HG03442 (cell line): Measurements from ENCODE around the gene OPALIN.

Experiments
- ATAC-seq: cut with Tn5 transposase; IDR thresholded peaks from one replicate; pipeline ENCODE4 v1.9.1; 2021; ENCODE audit warnings: mild to moderate bottlenecking, moderate library complexity; ENCODE audit not compliant: unreplicated experiment

The OPALIN gene, protein sequence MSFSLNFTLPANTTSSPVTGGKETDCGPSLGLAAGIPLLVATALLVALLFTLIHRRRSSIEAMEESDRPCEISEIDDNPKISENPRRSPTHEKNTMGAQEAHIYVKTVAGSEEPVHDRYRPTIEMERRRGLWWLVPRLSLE

DNA sequence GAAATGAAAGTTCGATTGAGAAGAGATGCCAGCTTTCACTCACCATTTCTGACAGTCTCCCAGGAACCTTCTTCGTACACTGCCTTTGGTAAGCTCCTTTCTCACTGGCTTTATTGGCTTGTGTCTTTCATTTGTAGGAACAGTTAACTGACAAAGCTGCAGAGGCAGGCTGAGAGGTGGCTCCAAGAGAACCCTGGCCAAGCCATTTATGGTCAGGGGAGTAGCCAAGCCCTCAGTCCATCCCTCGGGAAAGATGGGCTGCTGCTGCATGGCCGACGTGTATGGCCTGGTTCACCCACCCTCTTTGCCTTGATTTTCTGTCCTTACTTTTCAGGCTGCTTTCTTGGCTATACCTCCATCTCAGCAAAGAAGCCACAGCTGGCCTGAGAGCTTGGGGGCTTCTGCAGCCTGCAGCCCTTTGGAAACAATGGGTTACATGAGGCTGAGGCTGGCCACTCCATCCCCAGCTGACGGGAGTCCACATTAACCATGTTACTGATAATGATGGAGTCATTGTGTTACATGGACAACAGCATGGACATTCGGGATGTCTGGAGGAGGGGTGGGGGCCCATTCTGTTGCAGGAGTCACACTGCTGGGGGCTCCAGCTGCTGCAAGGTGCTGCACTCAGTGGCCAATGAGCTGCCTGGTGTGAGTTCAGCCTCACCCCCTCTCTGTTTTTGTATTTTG is at the start of gene OPALIN:
TSS of gene OPALIN (minus strand) at position 152 of the 690 bp plus-strand sequence. CDS start at position 46, 106 bp downstream.
- ATAC-seq = no peak

DNA sequence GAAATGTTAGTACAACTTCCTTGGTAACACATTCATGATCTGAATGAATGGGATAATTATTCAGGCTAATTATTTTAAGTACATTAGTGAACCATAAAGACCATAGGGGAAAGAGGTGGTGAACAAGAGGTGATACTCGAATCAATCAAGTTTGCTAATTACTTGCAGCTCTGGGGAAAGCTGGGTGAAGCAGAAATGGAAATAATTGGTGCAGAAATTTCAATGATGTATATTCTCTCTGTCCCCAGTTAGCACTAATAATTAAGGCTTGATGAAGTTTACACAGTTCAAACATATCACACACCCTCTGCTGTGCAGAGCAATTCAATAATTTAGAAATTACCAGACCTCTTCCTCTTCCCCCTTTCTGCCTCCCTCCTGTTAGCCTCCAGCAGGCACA is 49.4 kb upstream of the OPALIN start:
- no peak for ATAC-seq

DNA sequence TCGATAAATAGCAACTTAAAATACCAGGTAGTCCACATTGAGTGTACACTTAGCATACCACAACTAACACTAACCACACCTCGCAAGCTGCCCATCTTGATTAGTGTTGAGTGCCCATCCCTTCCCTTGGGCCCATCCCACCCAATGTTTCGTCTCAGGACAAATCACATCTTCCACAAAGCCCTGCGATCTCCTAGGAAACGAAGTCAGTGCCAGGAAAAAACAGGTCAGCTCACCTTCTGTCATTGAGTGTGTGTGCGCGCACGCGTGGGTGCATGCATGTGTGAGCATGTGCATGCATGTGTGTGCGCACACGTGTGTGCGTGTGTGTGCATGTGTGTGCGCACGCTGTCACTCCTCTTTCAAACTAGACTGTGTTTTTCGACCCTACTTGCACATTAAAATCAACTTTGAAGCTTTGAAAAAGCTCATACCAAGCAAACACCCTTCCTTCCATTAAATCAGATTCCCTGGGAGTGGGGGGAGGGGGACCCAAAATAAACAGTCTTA is 48.8 kb upstream of the OPALIN start:
- ATAC-seq = no peak

DNA sequence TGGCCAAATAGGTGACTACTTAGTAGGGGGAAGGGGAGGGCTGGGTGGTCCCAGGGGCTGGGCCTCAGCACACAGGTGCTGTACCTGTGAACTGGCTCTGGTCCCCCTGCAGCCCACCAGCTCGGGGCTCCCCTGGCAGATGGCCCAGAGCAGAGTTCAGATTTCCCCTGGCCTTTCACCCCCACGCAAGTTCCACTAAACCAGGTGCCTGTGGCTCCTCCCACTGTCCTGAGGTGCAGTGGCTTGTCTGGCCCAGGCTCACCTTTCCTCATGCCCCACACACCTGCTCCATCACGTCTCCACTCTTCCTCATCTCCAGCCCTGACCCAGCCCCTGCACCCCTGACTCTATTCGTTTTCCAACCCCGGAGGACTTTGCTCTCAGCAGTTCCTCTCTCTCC is 47.3 kb upstream of the OPALIN start:
- no peak for ATAC-seq

DNA sequence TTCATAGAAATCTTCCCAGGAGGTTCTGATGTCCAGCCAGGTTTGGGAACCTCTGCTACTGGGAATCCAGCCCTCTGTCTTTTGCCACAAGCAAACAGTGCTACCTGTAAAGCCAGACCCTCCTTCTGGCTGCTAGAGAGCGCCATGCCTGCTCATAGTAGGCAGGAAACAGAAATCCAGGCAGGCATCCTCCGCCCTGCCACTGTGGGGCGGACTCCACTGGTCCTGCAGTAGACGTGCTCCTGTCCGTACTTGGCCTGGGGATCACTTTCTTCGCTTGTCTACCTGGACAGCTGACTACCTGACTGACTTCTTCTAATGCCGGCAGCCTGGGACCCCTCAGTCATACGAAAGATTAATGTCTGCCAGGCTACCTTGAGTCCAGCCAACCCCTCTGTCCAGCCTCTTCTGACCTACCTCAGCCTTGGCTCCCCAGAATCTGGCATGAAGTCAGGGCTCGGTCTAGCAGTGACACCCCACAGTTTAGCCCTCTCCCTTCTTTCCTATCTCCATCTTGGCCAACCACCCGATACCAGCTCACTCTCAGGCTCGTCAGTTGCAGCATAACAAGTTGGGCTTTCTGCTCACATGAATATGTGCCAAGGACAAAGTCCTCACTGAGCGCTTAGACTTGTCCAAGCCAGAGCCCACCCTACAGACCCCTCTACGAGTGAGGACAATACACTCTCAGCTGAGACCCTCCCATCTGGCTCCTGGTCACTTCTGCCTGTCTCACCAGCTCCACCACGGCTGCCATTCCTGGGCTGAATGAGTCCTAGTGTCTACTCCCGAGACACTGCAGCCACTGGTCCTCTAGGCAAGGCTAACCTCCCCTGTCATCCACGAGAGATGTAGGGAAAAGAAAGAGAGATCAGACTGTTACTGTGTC is 43.9 kb upstream of the OPALIN start:
- ATAC-seq = no peak

DNA sequence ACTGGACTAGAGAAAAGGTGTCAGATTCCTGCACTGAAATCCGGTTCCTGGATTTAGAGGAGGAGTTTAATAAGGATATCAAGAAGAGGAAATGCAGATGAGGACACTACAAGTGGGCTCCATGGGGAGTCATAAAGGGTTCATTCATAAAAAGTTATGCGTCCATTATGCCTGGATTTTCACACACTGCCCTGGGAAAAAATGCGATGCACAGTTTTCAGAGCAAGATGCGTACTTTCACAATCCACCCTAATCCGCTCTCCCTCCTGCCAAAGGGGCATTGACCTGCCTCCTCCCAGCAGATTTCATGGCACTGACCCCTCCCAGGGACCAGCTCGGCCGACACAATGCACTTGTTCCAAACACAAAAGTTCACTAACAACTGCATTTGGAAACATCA is 42.2 kb upstream of the OPALIN start:
- ATAC-seq = no peak

DNA sequence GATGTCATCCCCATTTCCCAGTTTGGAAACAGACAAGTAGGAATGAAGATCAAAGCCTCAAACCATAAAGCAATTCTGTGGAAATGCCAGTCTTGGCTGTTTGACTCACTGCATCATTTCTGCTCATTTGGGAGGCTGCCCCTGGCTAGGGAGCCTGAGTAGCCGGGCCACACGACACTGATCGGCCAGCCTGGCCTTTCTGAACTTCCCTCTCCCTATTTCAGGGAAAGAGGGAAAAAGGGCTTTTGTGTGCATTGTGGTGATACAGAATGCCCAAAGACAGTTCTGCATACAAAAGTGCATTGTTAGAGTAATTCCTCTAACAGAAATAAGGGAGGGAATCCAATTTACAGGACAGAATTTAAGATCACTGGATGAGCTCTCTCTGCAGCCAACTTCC is 41.7 kb upstream of the OPALIN start:
- ATAC-seq = no peak

DNA sequence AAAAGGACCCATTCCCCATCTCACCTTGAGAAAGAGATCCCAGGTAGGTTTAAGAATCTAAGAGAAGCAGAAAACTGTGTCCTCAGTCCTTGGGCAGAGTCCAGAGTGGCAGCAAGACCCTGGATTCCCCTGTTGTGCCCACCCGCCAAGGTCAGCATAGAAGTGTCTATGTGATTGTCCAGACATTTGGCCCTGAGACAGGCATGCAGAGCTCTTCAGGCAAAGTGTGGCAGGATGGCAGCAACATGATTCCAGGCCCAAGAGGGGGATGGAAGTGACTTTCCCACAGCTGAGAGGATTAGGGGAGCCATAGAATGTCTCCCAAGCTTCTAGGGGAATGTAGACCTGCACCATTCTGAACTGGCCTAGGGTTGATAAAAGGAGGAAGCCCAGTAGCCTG is 39.1 kb upstream of the OPALIN start:
- no peak for ATAC-seq

DNA sequence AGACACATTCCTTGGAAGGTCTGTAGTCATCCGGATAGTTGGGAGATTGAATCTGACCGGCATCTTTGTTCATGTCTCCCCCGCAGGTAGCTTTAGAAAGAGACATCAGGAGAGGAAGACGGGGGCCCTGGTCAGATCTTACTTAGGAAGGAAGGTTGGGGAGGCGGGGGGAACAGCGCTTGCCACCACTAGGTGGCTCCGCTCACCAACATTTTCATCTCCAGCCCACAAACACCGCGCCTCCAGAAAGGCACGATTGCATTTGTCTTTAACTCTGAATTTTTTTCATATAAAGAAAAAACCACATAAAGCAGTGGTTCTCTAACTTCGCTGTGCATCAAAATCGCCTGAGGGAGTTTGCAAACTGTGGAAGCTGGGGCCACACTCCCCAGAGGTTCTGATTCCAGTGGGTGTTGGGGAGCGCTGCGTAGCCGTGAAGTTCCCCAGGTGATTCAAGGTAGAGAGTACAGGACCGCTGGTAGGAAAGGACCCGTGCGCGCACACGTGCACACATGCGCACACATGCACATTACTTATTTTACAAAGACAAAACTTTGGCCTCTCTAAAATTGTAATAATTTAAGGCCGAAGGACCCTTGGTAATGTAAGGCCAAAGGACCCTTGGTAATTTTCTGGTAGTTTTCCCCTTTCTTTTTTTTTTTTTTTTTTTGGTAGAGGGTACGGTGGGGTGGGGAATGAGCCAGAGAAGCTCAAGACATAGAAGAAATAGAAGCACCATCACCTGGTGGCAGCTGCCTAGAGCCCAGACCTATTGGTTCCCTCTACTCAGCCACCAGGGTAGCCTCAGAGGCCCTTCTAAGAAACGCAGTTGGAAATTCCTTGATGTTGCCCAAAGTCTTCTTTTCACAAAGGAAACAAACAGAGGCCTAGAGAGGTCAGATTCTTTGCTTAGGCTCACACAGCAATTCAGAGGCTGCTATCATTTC is 37.4 kb upstream of the OPALIN start:
- ATAC-seq = no peak

DNA sequence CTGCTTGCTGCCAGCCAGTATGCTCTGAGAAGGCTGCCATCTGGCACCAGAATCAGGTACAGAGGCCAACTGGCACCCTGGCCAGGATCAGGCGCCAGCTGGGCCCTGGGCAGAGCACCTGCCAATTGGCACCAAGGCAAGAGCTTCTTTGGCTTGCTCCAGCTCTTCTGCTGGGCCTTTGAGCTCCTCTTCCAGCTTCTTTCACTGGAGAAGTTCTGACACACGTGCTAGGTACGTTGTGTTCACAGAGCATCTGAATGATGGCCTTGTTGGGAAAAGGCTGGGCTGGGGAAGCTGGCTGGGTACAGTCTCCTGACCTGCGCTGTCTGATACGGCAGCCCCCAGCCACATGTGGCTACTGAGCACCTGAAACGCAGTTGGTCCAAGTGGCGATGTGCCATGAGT is 31.7 kb upstream of the OPALIN start:
- no peak for ATAC-seq

DNA sequence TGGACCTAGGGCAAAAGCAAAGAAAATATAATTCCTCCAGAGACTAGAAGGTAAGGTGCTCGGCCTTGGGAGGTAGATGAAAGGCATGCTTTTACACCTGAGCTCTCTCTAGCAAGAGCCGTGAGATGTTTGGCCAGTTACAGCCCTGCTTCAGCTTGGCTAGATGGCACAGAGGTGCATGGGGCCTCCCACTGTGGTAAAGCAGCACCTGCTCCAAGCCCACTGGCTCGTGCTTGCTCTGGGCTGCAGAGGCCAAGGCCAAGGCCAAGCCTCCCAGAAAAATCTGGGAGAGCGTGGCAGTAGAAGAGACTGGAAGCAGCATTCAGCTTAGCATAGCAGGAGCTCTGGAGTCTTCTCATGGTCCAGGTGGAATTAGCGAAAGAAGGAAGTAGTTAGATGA is 31.0 kb upstream of the OPALIN start:
- no peak for ATAC-seq

DNA sequence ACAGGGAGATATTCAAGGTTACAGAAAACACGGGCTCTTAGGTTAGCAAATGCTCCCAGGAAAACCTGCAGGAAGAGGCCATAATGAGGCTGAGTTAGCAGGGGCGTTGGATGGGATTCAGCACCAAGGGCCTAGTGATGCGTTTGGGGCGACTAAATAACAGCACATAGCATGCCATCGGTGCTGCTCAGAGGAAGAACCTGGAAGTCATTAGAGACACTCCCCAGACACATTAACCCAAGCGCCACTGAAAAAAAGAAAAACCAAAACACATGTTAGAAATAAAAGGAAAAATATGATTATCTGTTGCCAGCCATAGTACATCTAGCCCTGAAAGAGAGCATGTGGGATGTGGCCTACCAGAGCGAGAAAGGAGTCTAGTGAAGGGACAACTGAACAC is 28.8 kb upstream of the OPALIN start:
- ATAC-seq = no peak

DNA sequence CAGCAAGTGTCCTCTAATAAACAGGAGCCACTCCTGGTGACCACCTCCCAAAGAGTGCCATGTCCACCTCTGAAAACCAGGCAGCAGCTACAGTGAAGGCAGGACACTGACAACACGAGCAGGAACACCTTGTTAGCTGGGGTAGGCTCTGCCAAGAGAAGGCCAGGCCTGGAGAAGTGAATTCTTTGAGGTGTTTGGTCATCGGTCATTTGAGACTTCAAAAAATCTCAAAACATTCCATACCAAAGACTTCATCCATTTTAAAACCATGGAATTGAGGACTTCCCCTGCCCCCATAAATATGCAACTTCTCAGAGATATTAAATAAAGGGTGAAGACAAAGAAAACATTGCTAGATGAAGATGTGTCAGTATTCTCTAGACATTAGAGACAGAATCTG is 28.4 kb upstream of the OPALIN start:
- ATAC-seq = no peak

DNA sequence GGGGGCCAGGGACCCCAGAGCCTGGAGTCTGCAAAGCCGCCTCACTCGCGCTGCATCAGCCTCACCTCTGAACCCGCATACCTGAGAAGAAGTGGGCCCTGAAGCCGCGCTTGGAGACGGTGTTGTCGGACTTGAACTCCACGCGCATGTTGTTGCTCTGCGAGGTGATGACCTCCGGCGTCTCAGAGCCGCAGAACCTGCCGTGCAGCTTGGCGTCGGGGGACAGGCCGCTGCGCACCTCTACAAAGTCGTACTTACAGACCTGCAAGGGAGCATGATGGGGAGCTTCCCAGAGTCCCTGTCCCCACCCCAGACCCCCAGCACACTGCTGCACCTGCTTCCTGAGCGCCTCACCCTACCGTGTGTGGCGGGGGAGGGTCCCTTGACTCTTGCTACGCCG is 25.7 kb upstream of the OPALIN start:
- ATAC-seq = no peak

DNA sequence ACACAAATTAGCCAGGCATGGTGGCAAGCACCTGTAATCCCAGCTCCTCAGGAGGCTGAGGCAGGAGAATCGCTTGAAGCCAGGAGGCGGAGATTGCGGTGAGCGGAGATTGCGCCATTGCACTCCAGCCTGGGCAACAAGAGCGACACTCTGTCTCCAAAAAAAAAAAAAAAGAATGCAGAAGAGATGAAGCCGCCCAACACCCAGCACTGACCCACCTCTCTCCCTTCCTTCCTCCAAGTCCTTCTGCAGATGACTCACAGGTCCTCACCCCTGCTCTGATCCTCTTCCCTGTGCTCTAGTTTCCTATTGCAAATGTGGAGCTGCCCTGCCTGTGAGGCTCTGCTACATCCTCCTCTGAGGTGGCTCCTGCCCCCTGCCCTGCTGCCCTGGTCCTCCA is 22.0 kb upstream of the OPALIN start:
- ATAC-seq = no peak

DNA sequence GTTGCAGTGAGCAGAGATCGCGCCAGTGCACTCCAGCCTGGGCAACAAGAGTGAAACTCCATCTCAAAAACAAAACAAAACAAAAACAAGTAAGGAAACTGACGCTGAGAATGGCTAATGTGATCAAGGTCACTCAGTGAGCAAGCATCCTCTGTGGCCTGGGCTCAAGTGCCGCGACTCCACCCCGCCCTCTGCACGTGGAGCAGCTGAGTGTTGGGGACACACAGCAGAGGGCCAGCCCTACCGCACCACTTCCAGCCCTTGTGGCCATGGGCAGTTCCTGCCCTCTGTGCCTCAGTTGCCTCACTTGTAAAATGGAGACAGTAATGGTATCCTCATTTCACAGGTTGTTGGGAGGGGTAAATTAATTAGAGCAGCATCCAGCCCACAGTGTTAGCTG is 21.0 kb upstream of the OPALIN start:
- ATAC-seq = no peak

DNA sequence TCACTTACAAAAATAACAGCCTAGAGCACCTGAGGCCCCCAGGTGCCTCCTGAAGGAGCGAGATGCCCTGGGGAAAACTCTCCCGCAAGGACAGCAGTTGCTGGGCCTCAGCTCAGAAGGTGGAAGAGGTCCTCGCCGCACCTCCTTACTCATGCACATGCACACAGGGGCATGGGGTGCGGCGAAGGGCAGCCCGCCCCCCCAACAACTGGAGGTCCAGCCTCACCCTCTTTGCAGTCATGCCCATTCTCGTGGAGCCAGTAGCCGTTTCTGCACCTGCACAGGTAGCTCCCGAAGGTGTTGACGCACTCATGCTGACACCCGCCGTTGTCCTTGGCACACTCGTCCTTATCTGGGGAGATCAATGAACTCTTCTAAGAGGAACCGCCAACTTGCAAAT is 19.9 kb upstream of the OPALIN start:
- no peak for ATAC-seq

DNA sequence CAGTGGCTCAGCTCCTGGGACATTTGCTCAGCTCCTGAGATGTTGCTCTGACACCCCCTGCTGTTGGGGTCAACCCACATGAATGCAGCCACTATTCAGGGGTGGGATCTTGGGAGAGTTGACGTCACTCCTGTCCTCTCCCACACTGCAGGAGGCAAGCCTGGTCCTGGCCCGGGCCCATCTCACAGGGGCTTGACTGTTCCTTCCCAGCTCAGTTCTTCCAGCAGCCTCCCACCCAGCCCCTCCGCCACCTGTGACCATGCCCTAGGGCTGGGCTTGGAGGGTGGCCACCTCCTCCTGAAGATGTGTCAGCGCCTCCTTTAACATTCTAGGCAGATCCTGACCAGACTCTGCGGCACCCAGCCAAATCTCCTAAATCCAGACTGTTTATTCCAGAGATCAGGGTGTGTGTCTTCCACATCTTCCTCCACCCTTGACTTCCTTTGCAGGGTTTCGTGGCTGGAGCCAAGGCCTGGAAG is 19.1 kb upstream of the OPALIN start:
- no peak for ATAC-seq

DNA sequence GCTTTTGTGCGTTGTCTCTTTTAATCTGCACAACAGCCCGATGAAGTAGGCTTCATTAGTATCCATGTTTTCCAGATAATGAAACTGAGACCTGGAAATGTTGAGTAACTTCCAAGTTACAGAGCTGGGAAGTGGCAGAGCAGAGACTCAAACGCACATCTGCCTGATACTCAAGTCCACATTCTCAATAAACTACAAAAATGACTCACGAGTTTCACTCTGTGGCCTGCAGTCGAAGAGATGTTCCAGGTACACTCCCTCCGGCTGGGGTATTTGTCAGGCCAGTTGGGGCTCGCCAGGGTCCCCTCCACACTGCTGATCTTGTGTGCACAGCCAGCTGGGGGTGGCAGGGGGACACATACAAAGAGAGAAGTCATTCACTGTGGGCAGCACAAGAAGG is 17.7 kb upstream of the OPALIN start:
- ATAC-seq = peak; percentile 46

DNA sequence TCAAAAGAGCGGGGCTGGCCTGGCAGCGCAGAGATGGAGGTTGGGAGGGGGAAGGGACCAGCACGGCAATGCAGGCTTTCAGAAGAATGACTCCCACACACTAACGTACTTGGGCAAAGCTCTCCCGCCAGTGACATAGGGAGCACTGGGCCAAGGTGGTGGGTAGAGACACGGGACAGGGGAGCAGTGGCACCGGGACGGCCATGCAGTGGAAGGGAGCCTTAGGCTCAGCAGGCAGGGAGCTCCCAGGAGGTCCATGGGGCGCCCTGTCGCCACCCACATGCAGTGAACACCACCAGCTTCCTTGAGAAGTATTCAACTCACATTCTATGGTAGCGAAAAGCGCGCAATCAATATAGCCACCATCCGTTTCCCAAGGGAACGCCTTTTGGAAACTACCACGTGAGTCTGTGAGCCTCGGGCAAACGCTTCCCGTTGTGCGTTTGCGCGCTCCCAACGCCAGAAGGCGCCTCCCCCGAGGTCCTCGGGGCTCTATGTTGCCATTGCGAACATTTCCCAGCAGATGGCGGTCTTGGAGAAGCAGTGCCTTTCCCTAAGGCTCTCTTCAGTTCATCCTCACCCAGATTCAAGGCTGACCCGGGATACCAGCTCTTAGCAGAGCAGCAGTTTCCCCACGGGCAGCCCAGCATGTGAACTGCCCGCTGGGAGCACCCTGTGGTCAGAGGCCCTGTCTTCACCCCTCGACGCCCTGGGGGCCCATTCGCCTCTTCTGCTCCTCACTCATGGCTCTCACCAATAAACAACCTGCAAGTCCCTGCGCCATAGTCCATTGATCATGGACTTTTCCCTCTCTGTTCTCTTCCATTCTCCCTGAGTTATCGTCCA is 16.4 kb upstream of the OPALIN start:
- peak; percentile 80 for ATAC-seq
